ENCODE data around the gene PATL2. TPM values are rescaled to one million over a fixed set of nuclear protein-coding genes. Genes with fewer than 3 reads are reported as not detected.
"Not testable (repeated sequence)": the region's sequence is repeated elsewhere in the genome, so short reads cannot be mapped to it uniquely, and the experiment has no call there.

PATL2 gene
- total and polyA plus RNA-seq, 2 experiments from 2014 or later, result 0.33 to 0.49 TPM

- no peak for TF ChIP-seq CTCF (IDR thresholded peaks at IDR 0.05; ENCODE audit: low read depth, low read length)
- H3K4me3 ChIP-seq, result no peak overlapping the region
- H3K27ac ChIP-seq, result no peak overlapping the region
- no peak for DNase-seq (ENCODE audit: low read depth in 1 of 2, low spot score in 1 of 2)
- no peaks in the 10 kb centered on the region for H3K4me1 ChIP-seq (ENCODE audit: low read depth)
- H3K36me3 ChIP-seq, result no peaks in the 10 kb centered on the region
- no peaks in the 10 kb centered on the region for H3K27me3 ChIP-seq
- H3K9me3 ChIP-seq (ENCODE audit: low read depth), result no peaks in the 10 kb centered on the region
Observed at GRCh38 chr15:44697014-44697413, 14.1 kb downstream of the PATL2 start.

GRCh38 chr15:44695294-44695693, 15.8 kb downstream of the PATL2 start:
- Histone ChIP-seq H3K4me3 (no peak overlapping the region), H3K27me3 (no peaks in the 10 kb centered on the region), H3K4me1 (ENCODE audit: low read depth) (no peaks in the 10 kb centered on the region), H3K36me3 (no peaks in the 10 kb centered on the region), H3K27ac (no peak overlapping the region), H3K9me3 (ENCODE audit: low read depth) (no peaks in the 10 kb centered on the region)
- no peak for TF ChIP-seq CTCF (IDR thresholded peaks at IDR 0.05; ENCODE audit: low read depth, low read length)
- DNase-seq (ENCODE audit: low read depth in 1 of 2, low spot score in 1 of 2), result no peak

- H3K27me3 ChIP-seq, result no peaks in the 10 kb centered on the region
- no peaks in the 10 kb centered on the region for H3K9me3 ChIP-seq (ENCODE audit: low read depth)
- no peak for TF ChIP-seq CTCF (IDR thresholded peaks at IDR 0.05; ENCODE audit: low read depth, low read length)
- no peaks in the 10 kb centered on the region for H3K36me3 ChIP-seq
- no peak for DNase-seq (ENCODE audit: low read depth in 1 of 2, low spot score in 1 of 2)
- H3K27ac ChIP-seq, result no peak overlapping the region
- no peak overlapping the region for H3K4me3 ChIP-seq
- H3K4me1 ChIP-seq (ENCODE audit: low read depth), result no peaks in the 10 kb centered on the region
Observed at GRCh38 chr15:44694416-44694815, 16.7 kb downstream of the PATL2 start.

GRCh38 chr15:44692659-44693058, 18.5 kb downstream of the PATL2 start:
- Histone ChIP-seq H3K4me1 (ENCODE audit: low read depth) (no peaks in the 10 kb centered on the region), H3K27me3 (no peaks in the 10 kb centered on the region)

GRCh38 chr15:44690245-44690644, 20.9 kb downstream of the PATL2 start:
- not testable (repeated sequence) for H3K9me3 ChIP-seq (ENCODE audit: low read depth); H3K4me1 ChIP-seq (ENCODE audit: low read depth); H3K27ac ChIP-seq; DNase-seq (ENCODE audit: low read depth in 1 of 2, low spot score in 1 of 2); H3K27me3 ChIP-seq; H3K36me3 ChIP-seq; H3K4me3 ChIP-seq

More at GRCh38 chr15:44692659-44693058, 18.5 kb downstream of the PATL2 start:
- Histone ChIP-seq H3K9me3 (ENCODE audit: low read depth) (no peaks in the 10 kb centered on the region), H3K4me3 (no peak overlapping the region), H3K27ac (no peak overlapping the region), H3K36me3 (no peaks in the 10 kb centered on the region)
- no peak for TF ChIP-seq CTCF (IDR thresholded peaks at IDR 0.05; ENCODE audit: low read depth, low read length)
- DNase-seq (ENCODE audit: low read depth in 1 of 2, low spot score in 1 of 2), result no peak

- not testable (repeated sequence) for DNase-seq (ENCODE audit: low read depth in 1 of 2, low spot score in 1 of 2); H3K36me3 ChIP-seq; H3K4me1 ChIP-seq (ENCODE audit: low read depth); H3K9me3 ChIP-seq (ENCODE audit: low read depth); H3K27ac ChIP-seq; H3K4me3 ChIP-seq; H3K27me3 ChIP-seq
Observed at GRCh38 chr15:44689318-44689717, 21.8 kb downstream of the PATL2 start.

GRCh38 chr15:44682809-44683682, 28.1 kb downstream of the PATL2 start:
- H3K36me3 ChIP-seq; H3K27me3 ChIP-seq; H3K4me3 ChIP-seq; H3K9me3 ChIP-seq (ENCODE audit: low read depth): not testable (repeated sequence)
- Histone ChIP-seq H3K27ac (peak overlapping the region; percentile 2), H3K4me1 (ENCODE audit: low read depth) (peaks cover 26% of the 10 kb centered on the region)
- DNase-seq (ENCODE audit: low read depth in 1 of 2, low spot score in 1 of 2), result peak; percentile 10 to 64

Measured in cardiac muscle cell (in vitro differentiated cells and primary cell).